GM12878 (cell line): ENCODE results near the gene DNMT3A. TPM values are rescaled to one million over a fixed set of nuclear protein-coding genes. Genes with fewer than 3 reads are reported as not detected.

Experiments used
- ATAC-seq: fragments of 200-7000 bp; cut with Tn5 transposase; 3 replicates; pipeline ENCODE4 v1.9.1; 2020; ENCODE audit warnings: mild to moderate bottlenecking, moderate library complexity
- BruUV-seq: library from RNA; stranded (reverse); fragments of 400-500 nt; replicated peaks from 2 replicates; lab custom pipeline; 2021; lab: Mats Ljungman, UMichigan
- CTCF ChIA-PET: fragments of 300-600 bp; sonication (Branson Sonifier 250); formaldehyde crosslinking; extraction: SDS; loops from one replicate; lab custom pipeline; 2021; ENCODE audit warnings: inconsistent platforms; lab: Yijun Ruan, JAX
- POLR2A ChIA-PET: fragments of 350-600 bp; formaldehyde crosslinking; extraction: SDS; loops from one replicate; lab custom pipeline; 2021; ENCODE audit warnings: inconsistent platforms; lab: Charles Lee
- RAD21 ChIA-PET: fragments of 300-600 bp; sonication (Branson Sonifier 250); formaldehyde crosslinking; loops from one replicate; lab custom pipeline; 2023; ENCODE audit warnings: antibody characterized with exemption; ENCODE audit not compliant: unreplicated experiment; lab: Charles Lee
- SMC1A ChIA-PET: fragments of 300-600 bp; sonication (Branson Sonifier 250); formaldehyde crosslinking; loops from one replicate; lab custom pipeline; 2023; ENCODE audit not compliant: unreplicated experiment, uncharacterized antibody; lab: Charles Lee
- DNase-seq: peaks from one replicate; pipeline ENCODE4 v3.0.0-alpha.2; 2011; ENCODE audit warnings: low read depth, low spot score
- FAIRE-seq: peaks from 3 replicates; lab custom pipeline; 2011; peaks lifted over from hg19 to GRCh38; lab: Jason Lieb, UNC
- H2AFZ ChIP-seq: 2 replicates; pipeline ENCODE4 v1.6.0; 2011; ENCODE audit warnings: low read depth, low read length, control low read depth; ENCODE audit not compliant: control insufficient read depth
- H3K27ac ChIP-seq: 2 replicates; pipeline ENCODE4 v1.5.1; 2011; ENCODE audit warnings: control low read depth; ENCODE audit not compliant: control insufficient read depth, insufficient read depth
- H3K27me3 ChIP-seq, 2 experiments: replicated peaks in 1 of 2; 2 replicates each; pipeline versions ENCODE4 v1.6.0 to v1.6.1; 2011; ENCODE audit warnings: low read length in 1 of 2; ENCODE audit not compliant: control insufficient read depth in 2 of 2, insufficient read depth in 2 of 2
- H3K36me3 ChIP-seq, 2 experiments: 2 replicates each; pipeline ENCODE4 v1.5.1; 2011; ENCODE audit warnings: low read length in 1 of 2; ENCODE audit not compliant: control insufficient read depth in 2 of 2, insufficient read depth in 2 of 2
- H3K4me1 ChIP-seq: 2 replicates; pipeline ENCODE4 v1.6.1; 2011; ENCODE audit warnings: mild to moderate bottlenecking, low read length, moderate library complexity, mixed read lengths; ENCODE audit not compliant: control insufficient read depth, insufficient read depth
- H3K4me2 ChIP-seq: 2 replicates; pipeline ENCODE4 v1.6.0; 2011; ENCODE audit warnings: control low read depth; ENCODE audit not compliant: control insufficient read depth, insufficient read depth
- H3K4me3 ChIP-seq: fragments of 200-600 bp; sonication (generic); 2 replicates; pipeline ENCODE4 v1.5.1; 2016
- H3K79me2 ChIP-seq: 2 replicates; pipeline ENCODE4 v1.6.0; 2011; ENCODE audit warnings: low read length; ENCODE audit not compliant: control insufficient read depth, insufficient read depth
- H3K9ac ChIP-seq: 2 replicates; pipeline ENCODE4 v1.8.0; 2011; ENCODE audit warnings: low read length, control low read depth, mixed read lengths; ENCODE audit not compliant: control insufficient read depth, insufficient read depth
- H3K9me3 ChIP-seq: replicated peaks from 3 replicates; pipeline ENCODE4 v1.5.1; 2011; ENCODE audit warnings: mild to moderate bottlenecking, low read length; ENCODE audit not compliant: control insufficient read depth, insufficient read depth
- H4K20me1 ChIP-seq: 2 replicates; pipeline ENCODE4 v1.6.0; 2011; ENCODE audit not compliant: control insufficient read depth, insufficient read depth
- BACH1 ChIP-seq: fragments of 450-650 bp; IDR thresholded peaks from 2 replicates; pipeline ENCODE4 v1.6.1; 2017; ENCODE audit warnings: mild to moderate bottlenecking, borderline replicate concordance
- CBX3 ChIP-seq: fragments of 200-600 bp; sonication (generic); IDR thresholded peaks from 2 replicates; pipeline ENCODE4 v1.6.1; 2016; ENCODE audit warnings: low read depth, borderline replicate concordance
- IRF3 ChIP-seq: fragments of 450-650 bp; IDR thresholded peaks from 2 replicates; pipeline ENCODE4 v1.6.1; 2014; ENCODE audit warnings: mild to moderate bottlenecking
- KDM1A ChIP-seq: fragments of 200-600 bp; sonication (generic); IDR thresholded peaks from 2 replicates; pipeline ENCODE4 v1.6.1; 2016; ENCODE audit warnings: borderline replicate concordance
- KLF5 ChIP-seq: fragments of 450-650 bp; IDR thresholded peaks from 2 replicates; pipeline ENCODE4 v1.6.1; 2014; ENCODE audit warnings: mild to moderate bottlenecking; ENCODE audit not compliant: partially characterized antibody
- POU2F2 ChIP-seq: IDR thresholded peaks from 3 replicates; pipeline ENCODE4 v1.6.1; 2011; ENCODE audit warnings: low read depth, mild to moderate bottlenecking, low read length, borderline replicate concordance
- TAF1 ChIP-seq: IDR thresholded peaks from 2 replicates; pipeline ENCODE4 v1.6.1; 2011; ENCODE audit warnings: mild to moderate bottlenecking, low read depth, low read length, borderline replicate concordance
- USF1 ChIP-seq: IDR thresholded peaks from 2 replicates; pipeline ENCODE4 v1.6.1; 2011; ENCODE audit warnings: borderline replicate concordance, low read depth, mild to moderate bottlenecking, moderate library complexity, mixed read lengths, low read length; ENCODE audit not compliant: insufficient read depth; ENCODE audit errors: extremely low read length
- WGBS: methylation state at CpG from one replicate; pipeline ENCODE4 v1.1.6; 2016; ENCODE audit warnings: low lambda C conversion rate; ENCODE audit not compliant: insufficient replicate concordance, insufficient coverage; ENCODE audit errors: missing lambda C conversion rate; 5-methylcytosine and 5-hydroxymethylcytosine counted together
- in situ Hi-C: fragments of 300-500 bp; cut with MboI; formaldehyde crosslinking; loops from 9 replicates; pipeline ENCODE4 v1.14.3; 2018; ENCODE audit warnings: mixed read lengths
- intact Hi-C: fragments of 100-400 bp; cut with micrococcal nuclease; formaldehyde crosslinking; loops from one replicate; pipeline ENCODE4 v1.14.2; 2022; ENCODE audit not compliant: unreplicated experiment
- polyA plus RNA-seq, 11 experiments: library from polyadenylated mRNA; depleted of rRNA in 4 of 11; unstranded in 6 of 11; stranded (reverse) in 5 of 11; fragments of >200 nt; fragmentation: Nextera tagmentation in 4 of 11; fragmentation: Illumina TruSeq in 1 of 11; extraction: Ambion mirVana in 4 of 11; extraction: Trizol in 1 of 11; gene quantifications; 1 replicate in 1 of 11; 2 replicates in 10 of 11; pipeline versions ENCODE4 v1.2.1 to v1.2.3, GENCODE V29; 2011 to 2016; ENCODE audit warnings: inconsistent platforms in 2 of 11, missing spikeins in 2 of 11, low read depth in 1 of 11
- total RNA-seq, 4 experiments: library from RNA; depleted of rRNA in 3 of 4; stranded (reverse); fragments of >200 nt in 3 of 4; fragmentation: Illumina TruSeq in 1 of 4; extraction: Trizol in 1 of 4; gene quantifications; 2 replicates each; pipeline versions ENCODE4 v1.2.1 to v1.2.3, GENCODE V29; 2013 to 2021
- TF ChIP-seq, protein P1 (sequence below): IDR thresholded peaks from 2 replicates; pipeline ENCODE4 v1.6.1; 2011; ENCODE audit warnings: low read depth, mild to moderate bottlenecking, low read length, moderate library complexity, borderline replicate concordance; ENCODE audit errors: extremely low read depth

Gene DNMT3A
- total and polyA plus RNA-seq, 10 of the 15 experiments (the other 5 are each of a cell fraction or from before 2014, with no cell fraction given) = 7.4 to 51.6 (median 17.4) TPM

DNA sequence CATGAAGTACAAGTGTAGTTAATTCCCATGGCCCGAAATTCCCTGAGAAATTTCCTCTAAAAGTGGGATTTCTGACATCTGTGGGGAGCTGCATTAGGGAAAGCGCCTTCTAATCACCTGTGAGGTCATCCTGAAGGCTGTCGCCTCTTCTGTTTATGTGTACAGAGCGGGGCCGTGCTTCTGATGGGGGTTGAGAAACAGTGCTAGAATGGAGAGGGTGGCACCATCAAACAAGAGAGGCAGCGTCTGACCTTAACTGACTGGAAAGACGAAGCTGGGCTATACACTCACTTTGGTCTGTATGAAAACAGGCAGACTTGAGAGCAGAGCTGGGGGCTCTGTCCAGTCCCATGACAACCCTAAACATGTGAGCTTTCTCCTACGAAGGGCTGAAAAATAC lies 44.2 kb upstream of the DNMT3A start:
- ChIA-PET CTCF (interaction anchor here (1.0 to 1.9 kb wide), 4 partner anchors 9 to 24 kb away, joined by 3 to 8 read pairs (median 4); no protein-coding TSS in a partner anchor), SMC1A (interaction anchor here (0.9 to 13.4 kb wide), 8 partner anchors 9 to 68 kb away, joined by 3 to 92 read pairs (median 6); no protein-coding TSS in a partner anchor), POLR2A (interaction anchor here (0.6 to 2.3 kb wide), 4 partner anchors 9 to 143 kb away, joined by 3 to 10 read pairs (median 3); no protein-coding TSS in a partner anchor)
- no peak for FAIRE-seq
- ATAC-seq = no peak
- Histone ChIP-seq H3K4me3 (no peak overlapping the region), H4K20me1 (no peaks in the 10 kb centered on the region), H3K4me2 (no peak overlapping the region), H3K79me2 (no peaks in the 10 kb centered on the region), H3K4me1 (peaks cover 12% of the 10 kb centered on the region), H3K36me3 (no peaks in the 10 kb centered on the region)
- no peak for DNase-seq
- intact Hi-C loops = no loop called here
- in situ Hi-C loops = no loop called here
- 81% methylated on average over 7 of the region's 8 CpGs for WGBS
- TF ChIP-seq CBX3 (no peak), TAF1 (no peak), KDM1A (no peak), KLF5 (no peak), USF1 (no peak), BACH1 (no peak), IRF3 (no peak), POU2F2 (no peak)
- TF ChIP-seq, protein P1, sequence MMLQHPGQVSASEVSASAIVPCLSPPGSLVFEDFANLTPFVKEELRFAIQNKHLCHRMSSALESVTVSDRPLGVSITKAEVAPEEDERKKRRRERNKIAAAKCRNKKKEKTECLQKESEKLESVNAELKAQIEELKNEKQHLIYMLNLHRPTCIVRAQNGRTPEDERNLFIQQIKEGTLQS = no peak
- TF ChIP-seq, all 136 proteins: peak for 0
- RAD21 ChIA-PET = interaction anchor here (0.9 to 2.5 kb wide), 4 partner anchors 9 to 31 kb away, joined by 3 to 7 read pairs (median 4); no protein-coding TSS in a partner anchor
- Histone ChIP-seq H2AFZ (no peak overlapping the region), H3K9me3 (no peaks in the 10 kb centered on the region; the same call in 2 of the 3 replicates), H3K27me3 (no peaks in the 10 kb centered on the region), H3K27ac (no peak overlapping the region), H3K9ac (no peak overlapping the region)
- no TSS peak for BruUV-seq
